Chondrocyte (in vitro differentiated cells): ENCODE data around the gene PRUNE2. TPM values are rescaled to one million over a fixed set of nuclear protein-coding genes. Genes with fewer than 3 reads are reported as not detected.

Source experiments
- DNase-seq: peaks from one replicate; pipeline ENCODE4 v3.0.0; 2021; ENCODE audit warnings: mixed read lengths, low spot score
- H3K27ac Mint-ChIP-seq: one replicate; pipeline ENCODE4 v1.8.0; 2021; ENCODE audit warnings: mild to moderate bottlenecking, moderate library complexity, mixed read lengths; ENCODE audit not compliant: unreplicated experiment
- H3K27me3 Mint-ChIP-seq: 2 replicates; pipeline ENCODE4 v1.8.0; 2021; ENCODE audit warnings: low read depth, mixed read lengths
- H3K36me3 Mint-ChIP-seq: 2 replicates; pipeline ENCODE4 v1.8.0; 2021; ENCODE audit warnings: low read depth, mixed read lengths
- H3K4me1 Mint-ChIP-seq: 2 replicates; pipeline ENCODE4 v1.8.0; 2021; ENCODE audit warnings: low read depth, mild to moderate bottlenecking, mixed read lengths
- H3K4me3 Mint-ChIP-seq: one replicate; pipeline ENCODE4 v1.8.0; 2021; ENCODE audit warnings: mild to moderate bottlenecking, moderate library complexity, mixed read lengths; ENCODE audit not compliant: unreplicated experiment
- H3K9me3 Mint-ChIP-seq: 2 replicates; pipeline ENCODE4 v1.8.0; 2021; ENCODE audit warnings: low read depth, mixed read lengths
- CTCF ChIP-seq: fragments of 200-600 bp; sonication (generic); IDR thresholded peaks from 2 replicates; pipeline ENCODE4 v1.5.0; 2021; ENCODE audit warnings: antibody characterized with exemption, mild to moderate bottlenecking, moderate library complexity
- total RNA-seq: library from RNA; stranded (reverse); gene quantifications from 3 replicates; pipeline ENCODE4 v1.2.1, GENCODE V29; 2021

Gene PRUNE2
- total RNA-seq, 1 donor from 2014 or later = 10.5 TPM

DNA sequence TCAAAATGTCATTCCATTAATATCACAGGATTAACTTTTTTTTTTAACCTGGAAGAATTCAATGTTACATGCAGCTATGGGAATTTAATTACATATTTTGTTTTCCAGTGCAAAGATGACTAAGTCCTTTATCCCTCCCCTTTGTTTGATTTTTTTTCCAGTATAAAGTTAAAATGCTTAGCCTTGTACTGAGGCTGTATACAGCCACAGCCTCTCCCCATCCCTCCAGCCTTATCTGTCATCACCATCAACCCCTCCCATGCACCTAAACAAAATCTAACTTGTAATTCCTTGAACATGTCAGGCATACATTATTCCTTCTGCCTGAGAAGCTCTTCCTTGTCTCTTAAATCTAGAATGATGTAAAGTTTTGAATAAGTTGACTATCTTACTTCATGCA lies 121.0 kb downstream of the PRUNE2 start:
- Mint-ChIP-seq H3K27me3 (peaks cover 18% of the 10 kb centered on the region), H3K4me3 (no peak overlapping the region), H3K36me3 (peaks cover 2% of the 10 kb centered on the region), H3K27ac (no peak overlapping the region), H3K9me3 (no peaks in the 10 kb centered on the region), H3K4me1 (no peaks in the 10 kb centered on the region)
- no peak for TF ChIP-seq CTCF
- DNase-seq = no peak

DNA sequence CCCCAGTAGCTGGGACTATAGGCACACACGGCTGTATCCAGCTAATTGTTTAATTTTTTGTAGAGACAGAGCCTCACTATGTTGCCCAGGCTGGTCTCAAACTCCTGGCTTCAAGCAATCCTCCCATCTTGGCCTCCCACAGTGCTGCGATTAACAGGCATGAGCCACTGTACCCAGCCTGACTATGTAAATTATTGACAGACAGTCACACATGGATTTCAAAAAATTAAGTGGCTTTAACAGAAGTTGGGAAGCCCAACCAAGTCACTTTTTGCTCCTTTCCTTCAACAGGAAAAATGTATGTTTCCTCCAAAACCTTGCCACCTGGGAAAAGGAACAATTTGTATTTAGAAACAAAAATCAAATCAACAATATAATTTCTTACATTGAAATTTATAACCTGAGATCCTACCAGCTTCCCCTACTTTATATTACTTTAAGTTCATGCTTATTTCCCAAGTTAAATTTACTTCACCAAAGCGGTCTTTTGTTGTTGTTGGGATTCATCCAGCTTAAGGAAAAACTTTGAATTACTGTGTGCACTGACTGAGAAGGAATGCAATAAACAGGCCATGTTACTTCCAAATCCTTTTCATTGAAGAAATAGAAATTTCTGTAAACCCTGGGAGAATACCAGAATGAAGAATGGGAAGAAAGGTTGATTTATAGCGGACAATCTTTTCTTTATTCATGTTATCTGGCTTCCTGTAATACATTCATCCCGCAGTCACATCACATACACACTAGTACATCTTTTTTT lies 133.0 kb downstream of the PRUNE2 start:
- no peak for DNase-seq
- Mint-ChIP-seq H3K4me3 (no peak overlapping the region), H3K27ac (no peak overlapping the region), H3K36me3 (no peaks in the 10 kb centered on the region), H3K27me3 (peaks cover 11% of the 10 kb centered on the region), H3K9me3 (no peaks in the 10 kb centered on the region), H3K4me1 (peaks cover 7% of the 10 kb centered on the region)
- no peak for TF ChIP-seq CTCF

- TF ChIP-seq CTCF = no peak
- H3K27me3 Mint-ChIP-seq = peaks cover 14% of the 10 kb centered on the region
- H3K4me3 Mint-ChIP-seq = no peak overlapping the region
- DNase-seq = no peak
- no peaks in the 10 kb centered on the region for H3K9me3 Mint-ChIP-seq
- H3K4me1 Mint-ChIP-seq = no peaks in the 10 kb centered on the region
- H3K27ac Mint-ChIP-seq = no peak overlapping the region
- peaks cover 2% of the 10 kb centered on the region for H3K36me3 Mint-ChIP-seq
Observed at GRCh38 chr9:76766126-76766525, 139.8 kb downstream of the PRUNE2 start.

DNA sequence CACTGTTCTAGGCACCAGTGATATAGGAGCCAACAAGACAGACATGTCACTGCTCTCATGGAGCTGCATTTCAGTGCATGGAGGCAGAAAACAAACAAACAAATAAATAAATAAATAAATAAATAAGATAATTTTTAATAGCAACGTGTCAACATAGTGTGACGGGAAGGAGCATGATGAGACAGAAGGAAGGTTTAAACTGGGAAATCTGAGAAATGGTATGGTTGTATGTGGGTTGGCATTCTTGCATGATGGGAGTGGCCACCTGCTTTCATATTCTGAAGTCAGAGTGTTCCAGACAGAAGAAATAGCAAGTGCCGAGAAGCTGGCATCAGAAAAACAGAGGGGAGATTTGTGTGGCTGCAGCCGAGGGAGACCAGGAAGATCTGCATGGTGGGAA lies 141.8 kb downstream of the PRUNE2 start, which contains the start of gene PCA3:
Gene PCA3 (plus strand): TSS at position 301 of the 400 bp plus-strand sequence.
- H3K27ac Mint-ChIP-seq = no peak within 1 kb of the TSS
- no peak for DNase-seq
- H3K4me3 Mint-ChIP-seq = no peak within 1 kb of the TSS
- TF ChIP-seq CTCF = no peak
- H3K4me1 Mint-ChIP-seq = no peaks in the 10 kb centered on the region
- H3K9me3 Mint-ChIP-seq = no peaks in the 10 kb centered on the region
- H3K36me3 Mint-ChIP-seq = peaks cover 2% of the 10 kb centered on the region
- peaks cover 16% of the 10 kb centered on the region for H3K27me3 Mint-ChIP-seq

GRCh38 chr9:76761448-76761847 lies 144.5 kb downstream of the PRUNE2 start:
- Mint-ChIP-seq H3K36me3 (no peaks in the 10 kb centered on the region), H3K4me1 (no peaks in the 10 kb centered on the region)
- no peak for DNase-seq

More at GRCh38 chr9:76761448-76761847, 144.5 kb downstream of the PRUNE2 start:
- no peaks in the 10 kb centered on the region for H3K9me3 Mint-ChIP-seq
- H3K4me3 Mint-ChIP-seq = no peak overlapping the region
- no peak overlapping the region for H3K27ac Mint-ChIP-seq
- peaks cover 15% of the 10 kb centered on the region for H3K27me3 Mint-ChIP-seq
- TF ChIP-seq CTCF = peak; percentile 83
